GM21619 (cell line): ENCODE measurements around the gene PCCA.
"Not testable (repeated sequence)": the region's sequence is repeated elsewhere in the genome, so short reads cannot be mapped to it uniquely, and the experiment has no call there.

Source experiments
- ATAC-seq: cut with Tn5 transposase; IDR thresholded peaks from one replicate; pipeline ENCODE4 v1.9.1; 2021; ENCODE audit not compliant: unreplicated experiment

The PCCA gene

GRCh38 chr13:100356426-100356825 lies 267.5 kb downstream of the PCCA start:
- ATAC-seq, result no peak

GRCh38 chr13:100356889-100357288 lies 268.0 kb downstream of the PCCA start:
- no peak for ATAC-seq

- no peak for ATAC-seq
Observed at GRCh38 chr13:100357764-100358163, 268.9 kb downstream of the PCCA start.

GRCh38 chr13:100361504-100361903 lies 272.6 kb downstream of the PCCA start:
- ATAC-seq, result no peak

- no peak for ATAC-seq
Observed at GRCh38 chr13:100362371-100362770, 273.5 kb downstream of the PCCA start.

- ATAC-seq, result no peak
Observed at GRCh38 chr13:100362781-100363180, 273.9 kb downstream of the PCCA start.

- ATAC-seq, result no peak
Observed at GRCh38 chr13:100363285-100363711, 274.4 kb downstream of the PCCA start.

GRCh38 chr13:100363874-100364273 lies 275.0 kb downstream of the PCCA start:
- ATAC-seq, result no peak

- no peak for ATAC-seq
Observed at GRCh38 chr13:100364591-100364990, 275.7 kb downstream of the PCCA start.

- ATAC-seq, result no peak
Observed at GRCh38 chr13:100365680-100366079, 276.8 kb downstream of the PCCA start.

- ATAC-seq, result no peak
Observed at GRCh38 chr13:100378533-100378932, 289.6 kb downstream of the PCCA start.

- no peak for ATAC-seq
Observed at GRCh38 chr13:100381595-100382224, 292.8 kb downstream of the PCCA start.

GRCh38 chr13:100382785-100383184 lies 293.9 kb downstream of the PCCA start:
- ATAC-seq, result no peak

- no peak for ATAC-seq
Observed at GRCh38 chr13:100387416-100387815, 298.5 kb downstream of the PCCA start.

GRCh38 chr13:100388150-100388549 lies 299.3 kb downstream of the PCCA start:
- not testable (repeated sequence) for ATAC-seq

GRCh38 chr13:100388923-100389322 lies 300.0 kb downstream of the PCCA start:
- ATAC-seq, result no peak

- ATAC-seq, result no peak
Observed at GRCh38 chr13:100389617-100390016, 300.7 kb downstream of the PCCA start.

- peak; percentile 56 for ATAC-seq
Observed at GRCh38 chr13:100392709-100393630, 304.1 kb downstream of the PCCA start.

- peak; percentile 91 for ATAC-seq
Observed at GRCh38 chr13:100394005-100394695, 305.3 kb downstream of the PCCA start.

- ATAC-seq, result no peak
Observed at GRCh38 chr13:100395698-100396373, 306.9 kb downstream of the PCCA start.

GRCh38 chr13:100396776-100397175 lies 307.9 kb downstream of the PCCA start:
- no peak for ATAC-seq
